ENCODE results near the gene ZNF732.

Gene ZNF732

GRCh38 chr4:252065-252601, 53.1 kb downstream of the ZNF732 start:
- H3K9me2 ChIP-seq (replicated peaks; ENCODE audit: insufficient read depth, low read length): no peaks in the 10 kb centered on the region
- no peak overlapping the region for H3K4me3 ChIP-seq (ENCODE audit: insufficient read depth, low read length, poor library complexity, severe bottlenecking)
- H4K20me1 ChIP-seq (ENCODE audit: low read depth, low read length): no peaks in the 10 kb centered on the region
- no peak overlapping the region for H3K27ac ChIP-seq (ENCODE audit: low read depth, low read length)
- peaks cover 65% of the 10 kb centered on the region; the same call in 1 of the 2 replicates for H3K9me3 ChIP-seq (ENCODE audit: insufficient read depth, low read length)
- H3K79me2 ChIP-seq (ENCODE audit: insufficient read depth, low read length): no peaks in the 10 kb centered on the region
- no peaks in the 10 kb centered on the region for H3F3A ChIP-seq (ENCODE audit: insufficient read depth)
- no peak overlapping the region for H3K4me2 ChIP-seq (ENCODE audit: low read depth, low read length, poor library complexity, severe bottlenecking)
- no peak overlapping the region for H3K9ac ChIP-seq (ENCODE audit: low read length)
- H2AFZ ChIP-seq (ENCODE audit: low read depth, low read length, severe bottlenecking): no peak overlapping the region
- no peak for TF ChIP-seq CTCF (IDR thresholded peaks at IDR 0.05; ENCODE audit: insufficient read depth, low read length, poor library complexity, severe bottlenecking)
- TF ChIP-seq EZH2phosphoT487 (conservative IDR thresholded peaks at IDR 0.05; ENCODE audit: low read length): no peak
- H3K27me3 ChIP-seq (ENCODE audit: low read length): no peaks in the 10 kb centered on the region
- peaks cover 13% of the 10 kb centered on the region for H3K36me3 ChIP-seq (ENCODE audit: low read length)

GRCh38 chr4:244471-244870, 60.8 kb downstream of the ZNF732 start:
- peak; percentile 39 for TF ChIP-seq CTCF (IDR thresholded peaks at IDR 0.05; ENCODE audit: insufficient read depth, low read length, poor library complexity, severe bottlenecking)
- no peak for TF ChIP-seq EZH2phosphoT487 (conservative IDR thresholded peaks at IDR 0.05; ENCODE audit: low read length)
- peaks cover 21% of the 10 kb centered on the region; the same call in 1 of the 2 replicates for H3K9me3 ChIP-seq (ENCODE audit: insufficient read depth, low read length)
- H3K4me3 ChIP-seq (ENCODE audit: insufficient read depth, low read length, poor library complexity, severe bottlenecking): no peak overlapping the region
- H3K9me2 ChIP-seq (replicated peaks; ENCODE audit: insufficient read depth, low read length): no peaks in the 10 kb centered on the region
- peaks cover 11% of the 10 kb centered on the region for H3K36me3 ChIP-seq (ENCODE audit: low read length)
- no peak overlapping the region for H2AFZ ChIP-seq (ENCODE audit: low read depth, low read length, severe bottlenecking)
- no peaks in the 10 kb centered on the region for H3K79me2 ChIP-seq (ENCODE audit: insufficient read depth, low read length)
- H3K27ac ChIP-seq (ENCODE audit: low read depth, low read length): no peak overlapping the region
- no peak overlapping the region for H3K4me2 ChIP-seq (ENCODE audit: low read depth, low read length, poor library complexity, severe bottlenecking)
- no peaks in the 10 kb centered on the region for H3F3A ChIP-seq (ENCODE audit: insufficient read depth)
- no peaks in the 10 kb centered on the region for H3K27me3 ChIP-seq (ENCODE audit: low read length)
- no peak overlapping the region for H3K9ac ChIP-seq (ENCODE audit: low read length)
- no peaks in the 10 kb centered on the region for H4K20me1 ChIP-seq (ENCODE audit: low read depth, low read length)

DNA sequence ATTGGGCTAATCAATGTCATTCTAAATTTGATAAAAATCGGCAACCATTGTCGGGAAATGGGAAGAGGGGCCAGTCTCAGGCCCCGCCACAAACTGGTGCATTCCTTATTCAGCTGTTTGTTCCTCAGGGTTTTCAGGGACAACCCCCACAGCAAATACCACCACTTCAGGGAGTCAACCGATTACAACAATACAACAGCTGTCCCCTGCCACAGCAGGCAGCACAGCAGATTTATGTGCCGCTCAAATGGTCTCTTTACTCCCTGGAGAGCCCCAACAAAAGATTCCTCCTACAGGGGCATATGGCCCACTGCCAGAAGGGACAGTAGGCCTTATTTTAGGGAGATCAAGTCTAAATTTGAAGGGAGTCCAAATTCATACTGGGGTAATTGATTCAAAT, 61.8 kb downstream of the ZNF732 start:
- no peak for TF ChIP-seq CTCF (IDR thresholded peaks at IDR 0.05; ENCODE audit: insufficient read depth, low read length, poor library complexity, severe bottlenecking)
- TF ChIP-seq EZH2phosphoT487 (conservative IDR thresholded peaks at IDR 0.05; ENCODE audit: low read length): no peak
- H3K9me2 ChIP-seq (replicated peaks; ENCODE audit: insufficient read depth, low read length): no peaks in the 10 kb centered on the region
- no peaks in the 10 kb centered on the region for H3K79me2 ChIP-seq (ENCODE audit: insufficient read depth, low read length)
- no peaks in the 10 kb centered on the region for H3K27me3 ChIP-seq (ENCODE audit: low read length)
- H2AFZ ChIP-seq (ENCODE audit: low read depth, low read length, severe bottlenecking): no peak overlapping the region
- peaks cover 11% of the 10 kb centered on the region for H3K36me3 ChIP-seq (ENCODE audit: low read length)
- H4K20me1 ChIP-seq (ENCODE audit: low read depth, low read length): no peaks in the 10 kb centered on the region
- no peaks in the 10 kb centered on the region for H3F3A ChIP-seq (ENCODE audit: insufficient read depth)
- no peak overlapping the region for H3K4me2 ChIP-seq (ENCODE audit: low read depth, low read length, poor library complexity, severe bottlenecking)
- no peak overlapping the region for H3K4me3 ChIP-seq (ENCODE audit: insufficient read depth, low read length, poor library complexity, severe bottlenecking)
- no peak overlapping the region for H3K27ac ChIP-seq (ENCODE audit: low read depth, low read length)
- H3K9me3 ChIP-seq (ENCODE audit: insufficient read depth, low read length): peaks cover 17% of the 10 kb centered on the region
- H3K9ac ChIP-seq (ENCODE audit: low read length): no peak overlapping the region
